Measurements from ENCODE around the gene SLC22A17.
A peak's percentile ranks its signal among the peaks of the same experiment; 100 is the strongest.
"Not testable (repeated sequence)": the region's sequence is repeated elsewhere in the genome, so short reads cannot be mapped to it uniquely, and the experiment has no call there.

The SLC22A17 gene

GRCh38 chr14:23327947-23328744 is 24.5 kb downstream of the SLC22A17 start:
- DNase-seq: peak; percentile 69

- DNase-seq: no peak
Measured at GRCh38 chr14:23326491-23327332, 26.0 kb downstream of the SLC22A17 start.

GRCh38 chr14:23325746-23326145 is 26.9 kb downstream of the SLC22A17 start:
- DNase-seq: not testable (repeated sequence)

DNA sequence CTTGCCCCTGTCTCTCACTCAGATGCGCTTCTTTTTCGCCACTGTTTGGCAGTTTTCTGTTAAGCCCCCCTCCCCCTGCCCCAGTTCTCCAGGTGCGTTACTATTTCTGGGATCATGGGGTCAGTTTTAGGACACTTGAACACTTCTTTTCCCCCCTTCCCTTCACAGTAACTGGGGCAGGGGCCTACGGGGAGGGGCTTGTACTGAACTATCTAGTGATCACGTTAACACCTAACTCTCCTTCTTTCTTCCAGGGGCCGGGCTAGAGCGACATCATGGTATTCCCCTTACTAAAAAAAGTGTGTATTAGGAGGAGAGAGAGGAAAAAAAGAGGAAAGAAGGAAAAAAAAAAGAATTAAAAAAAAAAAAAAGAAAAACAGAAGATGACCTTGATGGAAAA is 27.7 kb downstream of the SLC22A17 start:
- DNase-seq: no peak

DNA sequence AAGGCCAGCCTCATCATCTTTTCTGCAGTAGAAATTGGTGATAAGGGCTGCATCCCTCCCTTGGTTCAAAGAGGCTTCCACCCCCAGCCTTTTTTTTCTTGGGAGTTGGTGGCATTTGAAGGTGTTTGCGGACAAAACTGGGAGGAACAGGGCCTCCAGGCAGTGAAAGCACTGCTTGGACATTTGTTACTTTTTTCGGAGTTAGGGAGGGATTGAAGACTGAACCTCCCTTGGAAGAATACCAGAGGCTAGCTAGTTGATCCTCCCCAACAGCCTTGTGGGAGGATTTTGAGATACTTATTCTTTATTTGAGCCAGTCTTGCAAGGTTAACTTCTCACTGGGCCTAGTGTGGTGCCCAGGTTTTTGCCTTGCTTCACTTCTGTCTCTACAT is 28.2 kb downstream of the SLC22A17 start:
- no peak for DNase-seq

DNA sequence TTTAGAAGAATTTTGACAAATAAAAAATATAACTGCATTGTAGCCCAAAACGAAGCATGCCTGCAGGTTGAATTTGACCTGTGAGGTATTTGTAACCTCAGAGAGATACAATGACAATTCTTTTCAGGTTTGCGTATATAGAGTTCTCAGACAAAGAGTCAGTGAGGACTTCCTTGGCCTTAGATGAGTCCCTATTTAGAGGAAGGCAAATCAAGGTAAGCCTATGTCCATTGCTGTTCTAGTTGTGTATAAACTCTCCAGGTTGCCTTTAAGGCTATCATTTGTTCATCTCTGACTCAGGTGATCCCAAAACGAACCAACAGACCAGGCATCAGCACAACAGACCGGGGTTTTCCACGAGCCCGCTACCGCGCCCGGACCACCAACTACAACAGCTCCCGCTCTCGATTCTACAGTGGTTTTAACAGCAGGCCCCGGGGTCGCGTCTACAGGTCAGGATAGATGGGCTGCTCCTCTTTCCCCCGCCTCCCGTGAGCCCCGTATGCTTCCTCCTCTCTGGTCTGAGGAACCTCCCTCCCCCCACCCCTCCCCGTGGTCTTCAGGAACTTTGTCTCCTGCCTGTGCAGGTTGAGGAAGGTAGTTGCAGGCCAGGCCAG is 28.7 kb downstream of the SLC22A17 start:
- no peak for DNase-seq

DNA sequence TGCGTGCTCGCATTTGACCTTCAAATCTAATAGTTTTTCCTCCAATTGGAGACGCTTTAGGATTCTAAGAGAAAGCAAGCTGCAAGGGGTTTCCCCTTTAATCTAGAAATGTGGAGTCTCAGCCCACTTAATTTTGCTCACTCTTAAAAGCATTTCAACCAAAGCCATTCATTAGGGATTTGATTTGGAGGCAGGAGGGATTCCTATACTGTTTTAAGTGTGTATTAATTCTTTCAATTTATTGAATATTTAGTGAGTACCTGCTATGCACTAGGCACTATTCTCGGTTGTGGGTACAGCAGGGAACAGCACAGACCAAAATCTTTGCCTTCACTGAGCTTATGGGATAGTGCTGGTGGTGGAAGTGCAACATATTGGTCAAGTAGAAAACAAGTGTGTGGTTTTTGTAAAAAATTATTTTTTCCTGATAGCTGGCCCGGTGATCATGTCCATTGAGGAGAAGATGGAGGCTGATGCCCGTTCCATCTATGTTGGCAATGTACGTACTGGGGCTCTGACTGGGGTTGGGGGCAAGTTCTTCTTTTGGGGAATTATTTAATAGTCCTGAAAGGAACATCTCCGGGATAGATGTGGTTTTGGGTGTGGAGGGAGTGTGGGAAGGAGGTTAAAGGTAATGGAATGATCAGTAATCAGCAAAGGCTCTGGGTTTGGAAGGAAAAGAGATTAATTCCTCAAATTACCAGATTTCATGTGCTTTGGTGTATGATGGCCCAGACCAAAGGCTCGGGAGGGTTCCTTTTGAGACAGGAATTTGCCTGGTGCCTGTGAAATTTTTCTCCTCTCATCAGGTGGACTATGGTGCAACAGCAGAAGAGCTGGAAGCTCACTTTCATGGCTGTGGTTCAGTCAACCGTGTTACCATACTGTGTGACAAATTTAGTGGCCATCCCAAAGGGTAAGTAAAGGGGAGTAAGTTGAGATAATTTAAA is 29.8 kb downstream of the SLC22A17 start:
- DNase-seq: no peak

DNA sequence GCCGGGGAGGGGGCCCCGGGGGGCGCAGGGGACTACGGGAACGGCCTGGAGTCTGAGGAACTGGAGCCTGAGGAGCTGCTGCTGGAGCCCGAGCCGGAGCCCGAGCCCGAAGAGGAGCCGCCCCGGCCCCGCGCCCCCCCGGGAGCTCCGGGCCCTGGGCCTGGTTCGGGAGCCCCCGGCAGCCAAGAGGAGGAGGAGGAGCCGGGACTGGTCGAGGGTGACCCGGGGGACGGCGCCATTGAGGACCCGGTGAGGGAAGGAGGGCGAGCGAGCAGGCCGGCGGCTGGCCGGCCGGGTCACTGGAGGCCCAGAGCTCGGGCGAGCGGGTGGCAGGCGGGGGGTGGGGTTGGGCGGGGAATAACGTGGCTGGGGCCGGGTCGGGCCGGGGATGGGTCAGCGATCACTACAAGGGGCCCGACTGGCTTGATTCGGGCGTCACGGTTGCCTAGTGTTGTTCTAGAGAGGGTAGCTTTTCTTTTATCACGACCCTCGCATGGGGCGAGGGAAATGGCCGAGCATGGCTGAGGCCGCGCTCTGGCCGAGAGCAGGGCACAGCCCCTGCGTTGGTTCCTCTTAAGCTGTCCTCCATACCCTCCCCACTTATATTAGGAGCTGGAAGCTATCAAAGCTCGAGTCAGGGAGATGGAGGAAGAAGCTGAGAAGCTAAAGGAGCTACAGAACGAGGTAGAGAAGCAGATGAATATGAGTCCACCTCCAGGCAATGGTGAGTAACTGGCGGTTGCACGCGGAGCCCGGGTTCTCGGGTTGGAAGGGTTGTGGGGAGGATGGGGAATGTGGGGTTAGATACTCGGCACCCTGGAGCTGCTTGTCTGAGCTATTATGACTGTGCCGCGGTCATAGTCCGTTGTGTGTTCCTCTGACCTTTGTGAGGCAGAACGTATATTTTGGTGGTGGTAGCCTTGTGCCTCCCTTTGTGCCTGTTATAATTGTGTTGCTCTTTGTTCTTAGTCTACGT is 30.8 kb downstream of the SLC22A17 start:
- DNase-seq: peak; percentile 84

GRCh38 chr14:23320584-23321571 is 31.8 kb downstream of the SLC22A17 start, which contains the start of gene PABPN1:
TSS of gene PABPN1 (plus strand) at chr14:23321457. CDS start at chr14:23321470, 13 bp downstream.
- peak; percentile 95 for DNase-seq

DNA sequence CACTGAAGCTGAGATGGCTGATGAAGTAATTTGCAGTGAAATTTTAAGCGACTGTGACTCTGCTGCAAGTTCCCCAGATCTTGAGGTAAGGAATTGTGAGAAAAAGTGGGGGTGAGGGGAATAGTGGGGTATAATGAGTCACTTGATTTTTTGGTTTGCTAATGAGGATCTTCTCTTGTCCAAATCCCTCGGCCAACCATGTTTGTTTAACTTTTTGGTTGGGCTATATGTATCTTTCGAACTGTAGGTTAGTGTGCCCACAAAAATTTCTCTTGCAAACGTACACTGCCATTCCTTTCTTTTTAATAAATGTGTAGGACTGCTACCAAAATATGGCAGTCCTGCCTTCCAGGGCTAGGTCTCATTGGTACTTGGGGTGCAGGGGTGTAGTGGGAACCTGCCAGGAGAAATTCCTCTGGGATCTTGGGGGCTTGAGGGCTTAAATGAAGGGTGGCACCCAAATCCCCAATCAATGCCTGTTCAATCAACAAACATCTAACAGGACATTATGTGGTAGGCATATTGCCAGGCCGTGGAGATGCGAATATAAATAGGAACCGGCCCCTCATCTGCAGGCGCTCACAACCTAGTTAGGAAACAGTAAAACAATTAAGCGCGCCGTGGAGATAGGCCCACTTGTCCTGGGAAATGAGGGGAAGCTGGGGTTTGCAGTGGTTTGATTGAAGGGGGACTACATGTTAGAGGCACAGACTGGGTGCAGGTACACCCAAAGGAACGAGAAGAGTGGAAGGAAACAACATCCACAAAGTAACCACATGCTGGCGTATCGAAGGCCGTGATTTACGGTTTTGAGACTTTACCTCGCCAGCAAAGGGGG is 32.7 kb downstream of the SLC22A17 start:
- no peak for DNase-seq

GRCh38 chr14:23316300-23316699 is 36.4 kb downstream of the SLC22A17 start:
- DNase-seq: no peak

GRCh38 chr14:23310546-23310945 is 42.1 kb downstream of the SLC22A17 start:
- no peak for DNase-seq

- DNase-seq: no peak
Measured at GRCh38 chr14:23308721-23309445, 43.8 kb downstream of the SLC22A17 start.

GRCh38 chr14:23307687-23308644 is 44.7 kb downstream of the SLC22A17 start:
- DNase-seq: no peak

- no peak for DNase-seq
Measured at GRCh38 chr14:23307146-23307530, 45.5 kb downstream of the SLC22A17 start.

- no peak for DNase-seq
Measured at GRCh38 chr14:23306412-23307145, 46.1 kb downstream of the SLC22A17 start, which contains the start of gene BCL2L2. TSS of gene BCL2L2 (plus strand) at chr14:23306833. CDS start at chr14:23307768, 935 bp downstream.

Measured in activated CD8-positive, alpha-beta memory T cell treated with anti-CD3 and anti-CD28 coated beads, Interleukin-2, amount 50 U/mL, for 48 hours (primary cell).